ENCODE results near the gene MPC2.

GRCh38 chr1:167922023-167922422 is 14.8 kb downstream of the MPC2 start:
- TF ChIP-seq GABPA (IDR thresholded peaks at IDR 0.05; ENCODE audit: low read depth) (no peak), CTCF (IDR thresholded peaks at IDR 0.05; ENCODE audit: insufficient read depth, low read length) (no peak), POLR2AphosphoS5 (IDR thresholded peaks at IDR 0.05; ENCODE audit: low read depth) (no peak), REST (IDR thresholded peaks at IDR 0.05; ENCODE audit: insufficient replicate concordance, low read depth) (no peak)
